ENCODE measurements around the gene CTNNA2. TPM values are rescaled to one million over a fixed set of nuclear protein-coding genes. Genes with fewer than 3 reads are reported as not detected.

CTNNA2 gene
- total RNA-seq, 4 donors from 2014 or later: 0.40 to 1.7 (median 1.5) TPM; not detected in 1

- intact Hi-C loops (cut with DNase I; ENCODE audit: low total_unique reads): no loop called here
- no peak for DNase-seq
- Histone ChIP-seq H3K9me3 (no peaks in the 10 kb centered on the region), H3K27ac (no peak overlapping the region), H3K4me1 (no peaks in the 10 kb centered on the region), H3K4me3 (no peak overlapping the region), H3K36me3 (no peaks in the 10 kb centered on the region), H3K27me3 (no peaks in the 10 kb centered on the region)
- TF ChIP-seq CTCF (IDR thresholded peaks at IDR 0.05): no peak
- no peak for TF ChIP-seq EP300 (IDR thresholded peaks at IDR 0.05; ENCODE audit: low read depth)
- TF ChIP-seq POLR2A (IDR thresholded peaks at IDR 0.05): no peak
- WGBS, 2 donors (ENCODE audit: low coverage in 1 of 2): 79 to 87% methylated on average over 3 to 5 of the region's 5 CpGs
- in situ Hi-C loops (cut with MboI; ENCODE audit: low pct_ligation_motif_present in 1 of 4, low pct_unique_long_range_greater_than_20kb in 1 of 4, low sequenced_read_pairs in 3 of 4): no loop called here
These were observed 745.5 kb downstream of the CTNNA2 start for GRCh38 chr2:80258341-80258740.

GRCh38 chr2:80258793-80259192 lies 745.9 kb downstream of the CTNNA2 start:
- Histone ChIP-seq H3K36me3 (no peaks in the 10 kb centered on the region), H3K4me3 (no peak overlapping the region), H3K4me1 (no peaks in the 10 kb centered on the region), H3K27ac (no peak overlapping the region), H3K9me3 (no peaks in the 10 kb centered on the region), H3K27me3 (no peaks in the 10 kb centered on the region)
- no peak for DNase-seq
- TF ChIP-seq EP300 (IDR thresholded peaks at IDR 0.05; ENCODE audit: low read depth) (no peak), CTCF (IDR thresholded peaks at IDR 0.05) (no peak), POLR2AphosphoS5 (IDR thresholded peaks at IDR 0.05) (no peak), POLR2A (IDR thresholded peaks at IDR 0.05) (no peak)
- 78 to 89% methylated on average over 3 to 5 of the region's 5 CpGs for WGBS, 2 donors (ENCODE audit: low coverage in 1 of 2)
- in situ Hi-C loops (cut with MboI; ENCODE audit: low pct_ligation_motif_present in 1 of 4, low pct_unique_long_range_greater_than_20kb in 1 of 4, low sequenced_read_pairs in 3 of 4): no loop called here
- intact Hi-C loops (cut with DNase I; ENCODE audit: low total_unique reads): no loop called here

- no peaks in the 10 kb centered on the region for H3K36me3 ChIP-seq
- no peaks in the 10 kb centered on the region for H3K4me1 ChIP-seq
- in situ Hi-C loops (cut with MboI; ENCODE audit: low pct_ligation_motif_present in 1 of 4, low pct_unique_long_range_greater_than_20kb in 1 of 4, low sequenced_read_pairs in 3 of 4): no loop called here
- no peak for TF ChIP-seq EP300 (IDR thresholded peaks at IDR 0.05; ENCODE audit: low read depth)
- DNase-seq: no peak
- no peak overlapping the region for H3K4me3 ChIP-seq
- intact Hi-C loops (cut with DNase I; ENCODE audit: low total_unique reads): no loop called here
- no peaks in the 10 kb centered on the region for H3K27me3 ChIP-seq
- no peak overlapping the region for H3K27ac ChIP-seq
- 63 to 100% methylated on average over 1 to 3 of the region's 3 CpGs for WGBS, 2 donors (ENCODE audit: low coverage in 1 of 2)
- H3K9me3 ChIP-seq: no peaks in the 10 kb centered on the region
These were observed 746.4 kb downstream of the CTNNA2 start for GRCh38 chr2:80259292-80259691.

- DNase-seq: no peak
- Histone ChIP-seq H3K36me3 (no peaks in the 10 kb centered on the region), H3K9me3 (no peaks in the 10 kb centered on the region), H3K27me3 (no peaks in the 10 kb centered on the region), H3K4me3 (no peak overlapping the region), H3K27ac (no peak overlapping the region), H3K4me1 (peaks cover 0 to 11% (median 2%) of the 10 kb centered on the region in 4 donors)
- intact Hi-C loops (cut with DNase I; ENCODE audit: low total_unique reads): no loop called here
- in situ Hi-C loops (cut with MboI; ENCODE audit: low pct_ligation_motif_present in 1 of 4, low pct_unique_long_range_greater_than_20kb in 1 of 4, low sequenced_read_pairs in 3 of 4): no loop called here
- WGBS, 2 donors (ENCODE audit: low coverage in 1 of 2): 84 to 88% methylated on average over 1 to 6 of the region's 6 CpGs
- TF ChIP-seq POLR2AphosphoS5 (IDR thresholded peaks at IDR 0.05) (no peak), POLR2A (IDR thresholded peaks at IDR 0.05) (no peak), EP300 (IDR thresholded peaks at IDR 0.05; ENCODE audit: low read depth) (no peak), CTCF (IDR thresholded peaks at IDR 0.05) (no peak)
These were observed 753.4 kb downstream of the CTNNA2 start for GRCh38 chr2:80266231-80266630.

GRCh38 chr2:80269806-80270205 lies 757.0 kb downstream of the CTNNA2 start:
- no peak for TF ChIP-seq EP300 (IDR thresholded peaks at IDR 0.05; ENCODE audit: low read depth)
- no peak for TF ChIP-seq POLR2AphosphoS5 (IDR thresholded peaks at IDR 0.05)
- no peak for TF ChIP-seq CTCF (IDR thresholded peaks at IDR 0.05)
- no peak for TF ChIP-seq POLR2A (IDR thresholded peaks at IDR 0.05)
- intact Hi-C loops (cut with DNase I; ENCODE audit: low total_unique reads) (no loop called here), in situ Hi-C loops (cut with MboI; ENCODE audit: low pct_ligation_motif_present in 1 of 4, low pct_unique_long_range_greater_than_20kb in 1 of 4, low sequenced_read_pairs in 3 of 4) (no loop called here)
- 35 to 36% methylated on average over 4 to 5 of the region's 5 CpGs for WGBS, 2 donors (ENCODE audit: low coverage in 1 of 2)
- no peak overlapping the region for H3K27ac ChIP-seq
- no peaks in the 10 kb centered on the region for H3K27me3 ChIP-seq
- no peaks in the 10 kb centered on the region for H3K9me3 ChIP-seq
- DNase-seq: peak; percentile 30
- peaks cover 0 to 11% (median 2%) of the 10 kb centered on the region in 4 donors for H3K4me1 ChIP-seq
- H3K36me3 ChIP-seq: no peaks in the 10 kb centered on the region
- no peak overlapping the region for H3K4me3 ChIP-seq

Data from transverse colon (tissue), 4 donors.